GM12878 (cell line): Measurements from ENCODE around the gene DYNC1I2. TPM values are rescaled to one million over a fixed set of nuclear protein-coding genes. Genes with fewer than 3 reads are reported as not detected.

Experiments
- ATAC-seq: fragments of 200-7000 bp; cut with Tn5 transposase; 3 replicates; pipeline ENCODE4 v1.9.1; 2020; ENCODE audit warnings: mild to moderate bottlenecking, moderate library complexity
- BruUV-seq: library from RNA; stranded (reverse); fragments of 400-500 nt; replicated peaks from 2 replicates; lab custom pipeline; 2021; lab: Mats Ljungman, UMichigan
- CTCF ChIA-PET: fragments of 300-600 bp; sonication (Branson Sonifier 250); formaldehyde crosslinking; extraction: SDS; loops from one replicate; lab custom pipeline; 2021; ENCODE audit warnings: inconsistent platforms; lab: Yijun Ruan, JAX
- POLR2A ChIA-PET: fragments of 350-600 bp; formaldehyde crosslinking; extraction: SDS; loops from one replicate; lab custom pipeline; 2021; ENCODE audit warnings: inconsistent platforms; lab: Charles Lee
- RAD21 ChIA-PET: fragments of 300-600 bp; sonication (Branson Sonifier 250); formaldehyde crosslinking; loops from one replicate; lab custom pipeline; 2023; ENCODE audit warnings: antibody characterized with exemption; ENCODE audit not compliant: unreplicated experiment; lab: Charles Lee
- SMC1A ChIA-PET: fragments of 300-600 bp; sonication (Branson Sonifier 250); formaldehyde crosslinking; loops from one replicate; lab custom pipeline; 2023; ENCODE audit not compliant: unreplicated experiment, uncharacterized antibody; lab: Charles Lee
- DNase-seq: peaks from one replicate; pipeline ENCODE4 v3.0.0-alpha.2; 2011; ENCODE audit warnings: low read depth, low spot score
- FAIRE-seq: peaks from 3 replicates; lab custom pipeline; 2011; peaks lifted over from hg19 to GRCh38; lab: Jason Lieb, UNC
- H2AFZ ChIP-seq: 2 replicates; pipeline ENCODE4 v1.6.0; 2011; ENCODE audit warnings: low read depth, low read length, control low read depth; ENCODE audit not compliant: control insufficient read depth
- H3K27ac ChIP-seq: 2 replicates; pipeline ENCODE4 v1.5.1; 2011; ENCODE audit warnings: control low read depth; ENCODE audit not compliant: control insufficient read depth, insufficient read depth
- H3K27me3 ChIP-seq, 2 experiments: replicated peaks in 1 of 2; 2 replicates each; pipeline versions ENCODE4 v1.6.0 to v1.6.1; 2011; ENCODE audit warnings: low read length in 1 of 2; ENCODE audit not compliant: control insufficient read depth in 2 of 2, insufficient read depth in 2 of 2
- H3K36me3 ChIP-seq, 2 experiments: 2 replicates each; pipeline ENCODE4 v1.5.1; 2011; ENCODE audit warnings: low read length in 1 of 2; ENCODE audit not compliant: control insufficient read depth in 2 of 2, insufficient read depth in 2 of 2
- H3K4me1 ChIP-seq: 2 replicates; pipeline ENCODE4 v1.6.1; 2011; ENCODE audit warnings: mild to moderate bottlenecking, low read length, moderate library complexity, mixed read lengths; ENCODE audit not compliant: control insufficient read depth, insufficient read depth
- H3K4me2 ChIP-seq: 2 replicates; pipeline ENCODE4 v1.6.0; 2011; ENCODE audit warnings: control low read depth; ENCODE audit not compliant: control insufficient read depth, insufficient read depth
- H3K4me3 ChIP-seq: fragments of 200-600 bp; sonication (generic); 2 replicates; pipeline ENCODE4 v1.5.1; 2016
- H3K79me2 ChIP-seq: 2 replicates; pipeline ENCODE4 v1.6.0; 2011; ENCODE audit warnings: low read length; ENCODE audit not compliant: control insufficient read depth, insufficient read depth
- H3K9ac ChIP-seq: 2 replicates; pipeline ENCODE4 v1.8.0; 2011; ENCODE audit warnings: low read length, control low read depth, mixed read lengths; ENCODE audit not compliant: control insufficient read depth, insufficient read depth
- H3K9me3 ChIP-seq: replicated peaks from 3 replicates; pipeline ENCODE4 v1.5.1; 2011; ENCODE audit warnings: mild to moderate bottlenecking, low read length; ENCODE audit not compliant: control insufficient read depth, insufficient read depth
- H4K20me1 ChIP-seq: 2 replicates; pipeline ENCODE4 v1.6.0; 2011; ENCODE audit not compliant: control insufficient read depth, insufficient read depth
- BMI1 ChIP-seq: fragments of 450-650 bp; IDR thresholded peaks from 2 replicates; pipeline ENCODE4 v1.6.1; 2016; ENCODE audit warnings: mild to moderate bottlenecking, moderate library complexity, borderline replicate concordance
- CEBPB ChIP-seq, 2 experiments: fragments of 150-350 bp in 1 of 2; IDR thresholded peaks; 2 replicates each; pipeline ENCODE4 v1.6.1; 2012 to 2014; ENCODE audit warnings: low read depth in 2 of 2, low read length in 2 of 2, borderline replicate concordance in 1 of 2, inconsistent platforms in 1 of 2
- CHD4 ChIP-seq: fragments of 200-600 bp; sonication (generic); IDR thresholded peaks from 2 replicates; pipeline ENCODE4 v1.6.1; 2016; ENCODE audit warnings: mild to moderate bottlenecking
- FOS ChIP-seq: IDR thresholded peaks from 3 replicates; pipeline ENCODE4 v1.6.1; 2011; ENCODE audit warnings: borderline replicate concordance; ENCODE audit not compliant: insufficient read length; ENCODE audit errors: extremely low read depth
- HDGF ChIP-seq: fragments of 450-650 bp; IDR thresholded peaks from 2 replicates; pipeline ENCODE4 v1.6.1; 2016; ENCODE audit warnings: antibody characterized with exemption
- NR2C2 ChIP-seq: IDR thresholded peaks from 2 replicates; pipeline ENCODE4 v1.6.1; 2011; ENCODE audit warnings: borderline replicate concordance, low read depth; ENCODE audit not compliant: control insufficient read depth, insufficient read length
- NR2F1 ChIP-seq: fragments of 450-650 bp; conservative IDR thresholded peaks from 2 replicates; pipeline ENCODE4 v1.6.1; 2017; ENCODE audit warnings: mild to moderate bottlenecking
- POLR2AphosphoS5 ChIP-seq: IDR thresholded peaks from 2 replicates; pipeline ENCODE4 v1.6.1; 2011; ENCODE audit warnings: mild to moderate bottlenecking, low read length, inconsistent platforms
- RELA ChIP-seq: fragments of 450-650 bp; IDR thresholded peaks from 2 replicates; pipeline ENCODE4 v1.8.0; 2014; ENCODE audit warnings: borderline replicate concordance; ENCODE audit not compliant: partially characterized antibody
- SP1 ChIP-seq: IDR thresholded peaks from one replicate; pipeline ENCODE4 v1.6.1; 2011; ENCODE audit warnings: low read depth, low read length
- SUPT20H ChIP-seq: IDR thresholded peaks from 2 replicates; pipeline ENCODE4 v1.6.1; 2011; ENCODE audit warnings: low read depth, mild to moderate bottlenecking, low read length, moderate library complexity, borderline replicate concordance; ENCODE audit not compliant: control insufficient read depth
- WRNIP1 ChIP-seq: IDR thresholded peaks from 2 replicates; pipeline ENCODE4 v1.6.1; 2011; ENCODE audit warnings: low read depth, low read length, improper control_type of control experiment, borderline replicate concordance
- ZBED1 ChIP-seq: IDR thresholded peaks from 2 replicates; pipeline ENCODE4 v1.6.1; 2016; ENCODE audit warnings: borderline replicate concordance
- ZBTB33 ChIP-seq: fragments of 450-650 bp; IDR thresholded peaks from 2 replicates; pipeline ENCODE4 v1.6.1; 2017; ENCODE audit warnings: mild to moderate bottlenecking
- ZNF207 ChIP-seq: fragments of 450-650 bp; IDR thresholded peaks from 2 replicates; pipeline ENCODE4 v1.6.1; 2014; ENCODE audit warnings: antibody characterized with exemption, mild to moderate bottlenecking, borderline replicate concordance
- ZNF217 ChIP-seq: fragments of 450-650 bp; IDR thresholded peaks from 2 replicates; pipeline ENCODE4 v1.6.1; 2017; ENCODE audit warnings: antibody characterized with exemption, mild to moderate bottlenecking
- ZNF274 ChIP-seq: IDR thresholded peaks from one replicate; pipeline ENCODE4 v1.8.0; 2011; ENCODE audit not compliant: insufficient read length, insufficient read depth
- ZNF384 ChIP-seq: IDR thresholded peaks from 2 replicates; pipeline ENCODE4 v1.6.1; 2012; ENCODE audit warnings: low read depth, mild to moderate bottlenecking, low read length, improper control_type of control experiment, borderline replicate concordance
- ZNF592 ChIP-seq: fragments of 450-650 bp; IDR thresholded peaks from 2 replicates; pipeline ENCODE4 v1.6.1; 2017; ENCODE audit warnings: mild to moderate bottlenecking, moderate library complexity
- WGBS: methylation state at CpG from one replicate; pipeline ENCODE4 v1.1.6; 2016; ENCODE audit warnings: low lambda C conversion rate; ENCODE audit not compliant: insufficient replicate concordance, insufficient coverage; ENCODE audit errors: missing lambda C conversion rate; 5-methylcytosine and 5-hydroxymethylcytosine counted together
- in situ Hi-C: fragments of 300-500 bp; cut with MboI; formaldehyde crosslinking; loops from 9 replicates; pipeline ENCODE4 v1.14.3; 2018; ENCODE audit warnings: mixed read lengths
- intact Hi-C: fragments of 100-400 bp; cut with micrococcal nuclease; formaldehyde crosslinking; loops from one replicate; pipeline ENCODE4 v1.14.2; 2022; ENCODE audit not compliant: unreplicated experiment
- polyA plus RNA-seq, 11 experiments: library from polyadenylated mRNA; depleted of rRNA in 4 of 11; unstranded in 6 of 11; stranded (reverse) in 5 of 11; fragments of >200 nt; fragmentation: Nextera tagmentation in 4 of 11; fragmentation: Illumina TruSeq in 1 of 11; extraction: Ambion mirVana in 4 of 11; extraction: Trizol in 1 of 11; gene quantifications; 1 replicate in 1 of 11; 2 replicates in 10 of 11; pipeline versions ENCODE4 v1.2.1 to v1.2.3, GENCODE V29; 2011 to 2016; ENCODE audit warnings: inconsistent platforms in 2 of 11, missing spikeins in 2 of 11, low read depth in 1 of 11
- total RNA-seq, 4 experiments: library from RNA; depleted of rRNA in 3 of 4; stranded (reverse); fragments of >200 nt in 3 of 4; fragmentation: Illumina TruSeq in 1 of 4; extraction: Trizol in 1 of 4; gene quantifications; 2 replicates each; pipeline versions ENCODE4 v1.2.1 to v1.2.3, GENCODE V29; 2013 to 2021

DYNC1I2 gene
- total and polyA plus RNA-seq, 10 of the 15 experiments (the other 5 are each of a cell fraction or from before 2014, with no cell fraction given) = 39.9 to 113 (median 53.5) TPM

GRCh38 chr2:171728989-171729951, 42.0 kb downstream of the DYNC1I2 start:
- in situ Hi-C loops = no loop called here
- Histone ChIP-seq H3K36me3 (peaks cover 0 to 15% of the 10 kb centered on the region in 2 experiments; a peak in 2 of 4 replicates), H4K20me1 (no peaks in the 10 kb centered on the region), H3K9me3 (no peaks in the 10 kb centered on the region), H3K4me3 (no peak overlapping the region), H3K79me2 (no peaks in the 10 kb centered on the region), H3K4me2 (no peak overlapping the region), H3K27ac (no peak overlapping the region)
- ATAC-seq (no peak), FAIRE-seq (no peak)
- no TSS peak for BruUV-seq
- ChIA-PET POLR2A (no interaction called here), CTCF (interaction anchor here (0.7 to 1.2 kb wide), 3 partner anchors 16 to 387 kb away, joined by 3 read pairs; no protein-coding TSS in a partner anchor)
- intact Hi-C loops = no loop called here
- 80% methylated on average over 3 of the region's 3 CpGs for WGBS
- no peak for TF ChIP-seq BMI1
- TF ChIP-seq CHD4 = no peak
- no peak for TF ChIP-seq ZNF207
- TF ChIP-seq ZNF217 = no peak
- TF ChIP-seq ZBED1 = no peak
- TF ChIP-seq POLR2AphosphoS5 = no peak
- no peak for TF ChIP-seq CEBPB (IDR thresholded peaks at IDR 0.05; ENCODE audit: borderline replicate concordance in 1 of 2, low read depth in 2 of 2, low read length in 2 of 2)
- TF ChIP-seq SUPT20H = no peak
- no peak for TF ChIP-seq ZBTB33
- no peak for TF ChIP-seq NR2F1
- no peak for TF ChIP-seq FOS
- TF ChIP-seq NR2C2 = no peak
- no peak for TF ChIP-seq RELA
- TF ChIP-seq ZNF274 = no peak
- TF ChIP-seq ZNF592 = no peak
- TF ChIP-seq SP1 = no peak
- no peak for TF ChIP-seq HDGF
- TF ChIP-seq WRNIP1 = no peak
- TF ChIP-seq ZNF384 = no peak
- TF ChIP-seq, all 136 proteins: peak for 0
- Histone ChIP-seq H3K9ac (no peak overlapping the region), H2AFZ (no peak overlapping the region), H3K4me1 (no peaks in the 10 kb centered on the region), H3K27me3 (no peaks in the 10 kb centered on the region)
- RAD21 ChIA-PET = no interaction called here
- SMC1A ChIA-PET = interaction anchor here (0.9 kb wide), 1 partner anchor 376 kb away, joined by 3 read pairs; no protein-coding TSS in a partner anchor
- DNase-seq = no peak
